GM18507 (cell line): ENCODE data around the gene DHPS.
A peak's percentile ranks its signal among the peaks of the same experiment; 100 is the strongest.
"Not testable (repeated sequence)": the region's sequence is repeated elsewhere in the genome, so short reads cannot be mapped to it uniquely, and the experiment has no call there.

Experiments used
- DNase-seq: peaks from one replicate; pipeline ENCODE4 v3.0.0; 2011; ENCODE audit warnings: low read depth; ENCODE audit not compliant: insufficient read length; ENCODE audit errors: extremely low spot score
- FAIRE-seq: peaks from 2 replicates; lab custom pipeline; 2011; peaks lifted over from hg19 to GRCh38; lab: Jason Lieb, UNC

Gene DHPS

DNA sequence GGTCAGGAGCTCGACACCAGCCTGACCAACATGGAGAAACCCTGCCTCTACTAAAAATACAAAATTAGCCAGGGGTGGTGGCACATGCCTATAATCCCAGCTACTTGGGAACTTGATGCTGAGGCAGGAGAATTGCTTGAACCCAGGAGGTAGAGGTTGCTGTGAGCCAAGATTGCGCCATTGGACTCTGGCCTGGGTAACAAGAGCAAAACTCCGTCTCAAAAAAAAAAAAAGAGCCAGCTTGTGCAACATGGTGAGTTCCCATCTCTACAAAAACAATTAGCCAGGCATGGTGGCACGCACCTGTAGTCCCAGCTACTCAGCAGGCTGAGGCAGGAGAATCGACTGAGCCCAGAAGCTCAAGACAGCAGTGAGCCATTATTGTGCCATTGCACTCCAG lies 3.6 kb downstream of the DHPS start:
- not testable (repeated sequence) for FAIRE-seq, DNase-seq

DNA sequence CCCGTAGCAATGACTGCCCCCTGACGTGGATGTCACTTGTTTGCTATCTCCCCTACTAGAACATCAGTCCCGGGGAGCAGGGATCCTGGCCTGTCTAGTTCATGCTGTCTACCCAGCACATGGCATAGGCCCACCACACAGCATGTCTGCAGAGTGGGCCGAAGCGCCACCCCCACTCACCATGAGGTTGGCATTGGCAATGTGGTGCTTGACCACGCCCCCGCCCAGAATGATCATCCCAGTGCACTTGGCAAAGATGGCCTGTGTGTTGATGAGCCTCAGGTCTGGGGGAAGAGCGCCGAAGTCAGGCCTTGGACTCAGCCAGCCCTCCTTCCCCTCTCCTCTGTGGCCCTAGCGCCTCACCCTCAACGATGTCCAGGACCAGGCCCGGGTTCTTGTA lies 4.8 kb downstream of the DHPS start:
- DNase-seq (no peak), FAIRE-seq (no peak)

DNA sequence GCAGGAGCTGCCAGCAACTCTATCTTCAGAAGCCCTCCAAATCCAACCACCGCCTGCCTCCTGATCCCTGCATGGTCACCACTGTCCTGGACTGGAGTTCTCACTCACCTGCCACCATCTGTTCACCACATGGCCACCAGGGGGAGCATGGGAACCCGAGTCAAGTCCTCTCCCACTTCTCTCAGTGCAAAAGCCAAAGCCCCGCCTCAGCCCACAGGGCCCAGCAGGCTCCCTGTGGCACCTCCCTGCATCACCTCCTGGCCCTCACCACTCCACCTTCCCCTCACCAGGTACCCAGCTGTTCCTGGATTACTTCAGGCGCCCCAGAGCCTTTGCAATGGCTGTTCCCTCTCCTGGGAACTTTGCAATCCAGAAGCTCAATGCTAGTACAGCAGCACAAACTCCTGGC lies 5.3 kb downstream of the DHPS start:
- FAIRE-seq (peak; percentile 88), DNase-seq (peak; percentile 55)

DNA sequence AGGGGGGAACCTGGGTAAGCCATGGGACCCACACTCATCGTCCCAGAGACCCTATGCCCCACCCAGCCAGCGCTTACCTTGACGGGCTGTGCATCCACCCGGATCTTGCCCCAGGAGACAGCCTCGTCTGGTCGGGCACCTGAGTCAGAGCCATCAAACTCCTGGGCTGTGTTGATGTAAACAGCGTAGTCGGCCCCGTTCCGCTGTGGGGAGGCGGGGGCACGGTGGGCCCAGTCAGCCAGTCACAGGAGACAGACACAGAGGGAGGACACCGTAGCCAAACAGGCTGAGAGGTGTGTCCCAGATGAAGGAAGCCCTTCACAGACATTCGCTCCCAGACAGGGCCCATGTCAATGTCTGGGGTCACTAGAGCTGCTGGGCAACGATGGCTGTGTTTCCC lies 5.7 kb downstream of the DHPS start:
- no peak for FAIRE-seq

DNA sequence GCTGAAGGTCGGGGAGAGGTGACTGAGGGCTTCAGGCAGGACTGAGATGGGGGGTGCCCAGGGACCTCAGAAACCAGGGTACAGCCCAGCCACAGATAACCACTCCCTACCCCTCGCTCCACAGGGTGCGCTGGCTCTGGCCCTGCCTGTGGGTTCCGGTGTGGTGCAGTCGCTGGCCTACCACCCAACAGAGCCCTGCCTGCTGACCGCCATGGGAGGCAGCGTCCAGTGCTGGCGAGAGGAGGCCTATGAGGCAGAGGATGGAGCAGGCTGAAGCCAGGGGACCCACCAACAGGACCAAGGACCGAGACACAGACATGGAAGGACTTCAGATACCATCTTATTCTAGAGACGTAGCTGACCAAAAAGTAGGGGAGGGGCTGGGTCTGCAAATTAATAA lies 6.3 kb downstream of the DHPS start:
- DNase-seq (no peak), FAIRE-seq (no peak)

More for the DNA sequence above, 5.7 kb downstream of the DHPS start:
- no peak for DNase-seq

DNA sequence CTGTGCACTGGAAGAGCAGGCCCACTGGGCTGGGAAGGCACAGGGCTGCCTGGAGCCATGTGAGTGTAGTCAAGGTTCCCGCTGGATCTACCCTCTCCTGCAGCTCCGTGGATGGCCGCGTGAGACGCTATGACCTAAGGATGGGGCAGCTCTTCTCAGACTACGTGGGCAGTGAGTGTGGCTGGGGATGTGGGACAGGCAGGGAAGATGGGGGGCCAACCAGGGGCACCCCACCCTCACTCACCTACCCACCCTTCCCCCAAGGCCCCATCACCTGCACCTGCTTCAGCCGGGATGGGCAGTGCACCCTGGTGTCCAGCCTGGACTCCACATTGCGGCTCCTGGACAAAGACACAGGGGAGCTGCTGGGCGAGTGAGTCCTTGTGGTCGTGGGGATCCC lies 8.9 kb downstream of the DHPS start:
- DNase-seq (no peak), FAIRE-seq (no peak)

DNA sequence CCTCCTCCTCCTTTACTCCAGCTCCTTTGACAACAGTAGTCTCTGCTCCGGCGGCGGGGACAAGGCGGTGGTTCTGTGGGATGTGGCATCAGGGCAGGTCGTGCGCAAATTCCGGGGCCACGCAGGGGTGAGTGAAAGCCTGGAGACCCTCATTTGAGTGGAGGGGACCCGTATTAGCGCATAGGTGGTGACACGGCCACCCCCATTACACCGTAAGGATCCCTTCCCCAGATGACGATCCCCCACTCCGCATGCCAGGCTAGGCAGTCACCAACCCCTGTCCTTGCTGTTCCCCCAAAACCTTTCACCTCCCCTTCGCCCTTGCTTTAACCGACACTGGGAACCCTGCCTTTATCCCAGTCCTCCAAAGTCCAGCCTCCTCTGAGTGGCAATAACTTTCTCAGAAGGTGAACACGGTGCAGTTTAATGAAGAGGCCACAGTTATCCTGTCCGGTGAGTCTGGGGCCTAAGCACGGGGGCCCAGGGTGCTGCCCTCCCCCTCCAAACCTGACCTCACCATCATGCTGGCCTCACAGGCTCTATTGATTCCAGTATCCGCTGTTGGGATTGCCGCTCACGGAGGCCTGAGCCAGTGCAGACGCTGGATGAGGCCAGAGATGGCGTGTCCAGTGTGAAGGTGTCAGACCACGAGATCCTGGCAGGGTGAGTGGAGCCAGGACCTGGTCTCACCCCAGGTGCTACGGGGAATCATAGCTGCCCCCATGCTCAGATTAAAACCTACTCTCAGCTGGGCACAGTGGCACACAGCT lies 11.3 kb downstream of the DHPS start:
- DNase-seq = no peak
- no peak for FAIRE-seq

DNA sequence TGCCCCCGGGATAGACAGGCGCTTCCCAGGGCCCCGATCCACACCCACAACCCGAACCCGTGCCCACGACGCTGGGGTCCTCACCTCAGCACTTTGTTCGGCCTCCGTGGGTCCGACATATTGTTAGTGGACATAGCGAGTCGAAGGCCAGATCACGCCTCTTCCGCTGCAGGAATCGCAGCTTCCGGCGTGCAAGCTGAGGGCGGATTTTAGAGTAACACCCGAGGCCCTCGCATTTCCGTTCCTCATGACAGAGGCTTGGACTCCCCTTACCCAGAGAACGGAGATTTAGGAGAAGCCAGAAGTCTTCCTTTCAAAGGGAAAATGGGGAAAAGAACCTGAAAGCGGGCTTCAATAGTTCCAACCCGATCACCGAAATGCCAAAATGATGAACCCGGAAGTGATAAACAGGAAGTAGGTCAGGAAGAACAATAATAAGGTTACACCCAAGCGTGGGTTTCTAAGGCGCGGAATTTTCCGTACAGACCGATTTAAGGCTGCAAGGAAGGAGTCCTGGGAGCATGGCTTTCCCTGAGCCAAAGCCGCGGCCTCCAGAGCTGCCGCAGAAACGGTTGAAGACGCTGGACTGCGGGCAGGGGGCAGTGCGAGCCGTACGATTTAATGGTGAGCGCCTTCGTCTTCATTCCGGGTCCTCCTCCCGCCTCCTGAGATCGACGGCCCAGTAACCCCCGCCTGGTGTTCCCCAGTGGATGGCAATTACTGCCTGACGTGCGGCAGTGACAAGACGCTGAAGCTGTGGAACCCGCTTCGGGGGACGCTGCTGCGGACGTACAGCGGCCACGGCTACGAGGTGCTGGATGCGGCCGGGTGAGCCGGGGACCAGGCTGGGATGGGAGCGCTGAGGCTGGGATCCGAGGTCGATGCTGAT lies 12.2 kb downstream of the DHPS start:
- peak; percentile 55 for DNase-seq
- peak; percentile 93 for FAIRE-seq

DNA sequence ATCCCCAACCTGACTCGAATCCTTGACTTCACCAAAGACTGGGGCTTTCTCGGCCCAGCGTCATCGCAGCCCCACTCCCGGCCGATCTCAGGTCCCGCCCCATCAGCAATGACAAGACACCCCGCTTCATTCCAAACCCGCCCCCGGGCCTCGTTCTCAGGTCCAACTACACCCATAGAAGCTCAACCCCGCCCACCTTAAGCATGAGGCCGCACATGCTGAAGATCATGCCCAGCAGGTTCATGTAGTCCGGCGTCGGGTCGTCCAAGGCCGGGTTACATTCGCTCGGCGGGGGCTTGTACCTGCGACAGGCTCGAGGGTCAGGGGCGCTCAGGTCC lies 12.8 kb downstream of the DHPS start:
- no peak for FAIRE-seq

DNA sequence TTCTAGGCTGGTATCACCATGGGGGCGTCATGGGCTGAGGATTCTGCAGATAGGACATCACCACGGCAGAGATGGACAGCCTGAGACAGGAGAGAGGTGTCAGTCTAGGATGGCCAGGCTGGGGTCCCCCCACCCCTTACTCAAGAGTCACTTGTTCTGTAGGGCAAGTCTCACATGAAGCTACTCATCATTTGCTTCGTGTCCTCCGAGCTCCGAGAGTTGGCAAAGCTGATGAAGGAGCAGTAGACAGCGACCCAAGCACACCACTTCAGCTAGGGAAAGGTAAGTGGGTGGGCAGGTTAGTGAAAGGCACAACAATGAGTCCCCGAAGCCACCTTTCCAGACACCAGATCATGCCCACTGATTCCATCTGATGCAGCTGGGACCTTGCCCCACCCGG lies 13.3 kb downstream of the DHPS start:
- FAIRE-seq = no peak

More for the DNA sequence above, 12.8 kb downstream of the DHPS start:
- DNase-seq = no peak

DNA sequence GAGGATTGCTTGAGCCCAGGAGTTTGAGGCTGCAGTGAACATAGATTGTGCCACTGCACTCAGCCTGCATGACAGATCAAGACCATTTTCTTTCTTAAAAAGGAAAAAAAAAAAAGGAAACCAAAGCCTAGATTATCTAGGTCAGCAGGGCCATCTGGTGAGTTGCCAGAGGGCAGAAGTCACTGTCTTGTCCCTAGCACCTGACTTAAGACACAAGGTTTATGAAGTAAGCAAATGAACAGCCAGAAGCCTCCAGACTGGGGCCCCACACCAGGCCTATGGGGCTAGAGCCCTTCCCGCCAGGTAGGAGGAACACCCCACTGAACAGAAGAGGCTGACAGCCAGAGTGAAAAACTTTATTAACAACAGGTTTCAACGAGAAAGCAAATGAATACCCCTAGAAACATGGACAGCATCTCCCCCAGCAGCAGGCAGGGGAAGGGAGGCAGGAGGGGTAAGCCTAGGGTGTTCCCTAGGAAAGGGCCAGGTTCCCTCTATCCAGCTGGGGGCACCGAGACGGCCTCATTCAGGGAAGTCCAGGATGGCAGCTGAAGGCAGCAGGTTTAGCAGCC lies 13.9 kb downstream of the DHPS start:
- FAIRE-seq = no peak
- no peak for DNase-seq

More for the DNA sequence above, 13.3 kb downstream of the DHPS start:
- no peak for DNase-seq

DNA sequence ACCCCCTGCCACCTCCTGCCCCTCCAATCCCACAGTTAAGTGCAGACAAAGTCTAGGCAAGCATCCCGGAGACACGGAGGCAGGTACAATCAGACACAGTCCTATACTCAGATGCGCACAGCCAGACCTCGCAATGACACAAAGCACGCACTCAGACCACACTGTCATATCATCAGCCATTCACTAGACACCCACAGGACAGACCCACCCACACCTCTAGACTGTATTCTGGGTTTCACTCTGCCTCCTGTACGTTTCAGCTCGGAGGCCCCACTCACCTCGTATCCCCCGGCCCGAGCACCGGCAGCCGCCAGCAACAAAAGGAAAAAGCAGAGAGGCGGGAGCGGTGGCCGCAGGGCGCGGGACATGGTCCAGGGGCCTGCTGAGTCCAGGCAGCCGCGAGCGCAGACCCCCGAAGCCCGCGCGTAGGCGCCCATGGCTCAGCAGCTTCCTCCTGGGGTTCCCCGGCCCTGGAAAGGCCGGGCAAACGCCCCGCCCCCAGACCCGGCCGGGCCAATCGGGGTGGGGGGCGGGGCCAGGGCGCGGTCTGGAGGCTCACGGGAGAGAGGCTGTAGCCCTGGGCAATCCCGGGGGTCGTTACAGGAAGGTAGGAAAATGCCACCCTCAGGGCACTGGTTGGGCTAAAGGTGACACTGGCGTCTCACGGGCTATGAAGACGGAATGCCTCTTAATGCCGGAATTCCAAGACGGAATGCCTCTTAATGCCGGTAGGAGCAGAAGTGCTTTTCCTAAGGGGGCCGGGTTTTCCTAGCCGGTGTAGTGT lies 15.2 kb downstream of the DHPS start, which contains the start of the genes MAN2B1 and WDR83:
MAN2B1 (minus strand) TSS at position 478 of the 784 bp plus-strand sequence; CDS start at position 437, 41 bp downstream.
WDR83 (plus strand) TSS at position 543 of the 784 bp plus-strand sequence. CDS start 2,984 bp downstream, outside the sequence.
- DNase-seq (peak; percentile 83), FAIRE-seq (peak; percentile 70)

DNA sequence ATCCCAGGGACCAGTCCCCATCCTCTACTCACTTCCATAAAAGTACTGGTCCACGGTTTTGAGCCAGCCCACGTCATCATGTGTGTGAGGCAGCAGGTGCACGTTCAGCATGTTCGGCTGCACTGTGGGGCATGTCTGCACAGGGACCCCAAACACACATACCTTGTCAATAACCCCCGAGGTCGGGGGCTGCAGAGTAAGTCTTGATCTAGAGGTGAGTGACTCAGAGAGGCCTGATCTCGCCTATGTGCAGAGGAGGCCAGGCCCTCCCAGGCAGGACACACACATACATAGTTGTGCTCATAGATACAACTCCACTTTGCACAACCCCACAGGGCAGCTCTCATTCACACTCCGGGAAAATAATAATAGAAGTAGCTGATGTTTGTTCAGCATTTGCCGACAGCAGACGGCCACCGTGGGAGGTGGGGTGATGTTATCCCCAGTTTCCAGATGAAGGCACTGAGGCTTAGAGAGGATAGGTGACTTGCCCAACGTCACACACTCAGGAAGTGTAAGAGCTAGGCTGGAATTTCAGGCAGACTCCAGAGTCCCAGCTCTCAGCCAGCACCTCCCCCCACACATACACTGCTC lies 15.9 kb downstream of the DHPS start:
- DNase-seq = no peak
- peak; percentile 51 for FAIRE-seq

DNA sequence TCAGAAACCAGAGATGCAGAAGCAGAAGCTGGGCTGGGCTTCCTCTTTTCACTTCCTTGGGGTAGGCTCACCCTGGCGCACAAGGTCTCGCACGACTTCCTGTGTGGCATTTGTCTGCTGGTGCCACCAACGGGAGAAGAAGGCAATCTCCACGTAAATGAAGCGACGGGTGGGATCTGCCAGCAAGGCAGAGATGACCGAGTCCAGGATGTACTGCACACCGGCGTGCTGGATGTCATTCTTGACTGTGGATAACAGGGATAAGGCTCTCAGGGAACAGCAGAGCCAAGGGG lies 16.5 kb downstream of the DHPS start:
- FAIRE-seq (peak; percentile 93), DNase-seq (peak; percentile 54)

DNA sequence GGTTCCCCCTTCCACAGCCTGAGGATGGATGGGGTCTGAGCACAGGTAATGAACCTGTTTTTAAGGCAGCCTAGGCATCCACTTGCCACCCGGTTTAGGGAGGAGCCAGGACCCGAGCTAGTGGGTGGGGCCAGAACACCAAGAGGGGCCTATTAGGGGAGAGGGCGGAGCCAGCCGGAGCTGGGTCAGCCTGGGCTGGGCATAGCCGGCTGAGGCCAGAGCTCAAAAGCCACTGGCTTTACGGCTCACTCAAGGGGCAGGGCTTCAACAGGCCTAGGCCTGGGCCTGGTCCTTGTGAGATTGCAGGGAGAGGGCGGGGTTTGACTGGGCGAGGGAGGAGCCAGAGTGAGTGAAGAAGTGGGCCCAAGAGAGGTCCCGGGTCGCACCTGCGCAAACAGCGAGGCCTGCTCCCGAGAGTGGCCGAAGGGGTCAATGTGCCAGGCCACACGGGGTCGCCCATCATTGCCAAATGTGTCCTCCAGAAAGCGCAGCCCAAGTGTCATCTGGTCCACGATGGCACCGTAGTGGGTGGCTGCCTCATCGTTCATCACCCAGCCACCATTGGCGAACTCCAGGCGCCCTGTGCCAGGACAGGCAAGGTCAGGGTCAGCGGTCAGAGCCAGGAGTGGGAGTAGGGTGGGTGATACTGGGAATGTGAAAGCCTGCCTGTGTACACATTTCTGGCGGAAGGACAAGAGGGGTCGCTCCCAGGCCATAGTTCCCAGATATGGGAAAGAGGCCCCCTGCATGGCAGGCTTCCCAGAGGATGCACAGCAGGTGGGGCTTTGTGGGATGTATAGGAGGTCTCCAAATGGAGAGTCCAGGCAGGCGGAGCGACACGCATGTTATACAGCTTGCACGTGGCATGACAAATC lies 17.0 kb downstream of the DHPS start:
- DNase-seq = no peak
- no peak for FAIRE-seq

DNA sequence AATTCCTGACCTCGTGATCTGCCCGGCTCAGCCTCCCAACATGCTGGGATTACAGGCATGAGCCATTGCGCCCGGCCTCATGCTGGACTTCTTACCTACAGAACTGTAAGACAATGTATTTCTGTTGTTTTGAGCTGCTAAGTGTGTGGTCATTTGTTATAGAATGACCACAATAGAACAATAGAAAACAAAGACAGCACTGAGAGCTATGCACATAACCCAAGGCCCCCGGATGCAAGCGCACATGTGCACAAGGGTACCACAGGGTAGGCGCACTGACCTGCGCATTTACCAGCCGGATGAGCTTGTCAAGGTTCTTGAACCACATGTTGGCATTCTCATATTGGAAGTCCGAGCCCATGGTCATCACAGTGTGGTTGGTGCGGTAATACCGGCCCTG lies 20.7 kb downstream of the DHPS start:
- DNase-seq (no peak), FAIRE-seq (no peak)

DNA sequence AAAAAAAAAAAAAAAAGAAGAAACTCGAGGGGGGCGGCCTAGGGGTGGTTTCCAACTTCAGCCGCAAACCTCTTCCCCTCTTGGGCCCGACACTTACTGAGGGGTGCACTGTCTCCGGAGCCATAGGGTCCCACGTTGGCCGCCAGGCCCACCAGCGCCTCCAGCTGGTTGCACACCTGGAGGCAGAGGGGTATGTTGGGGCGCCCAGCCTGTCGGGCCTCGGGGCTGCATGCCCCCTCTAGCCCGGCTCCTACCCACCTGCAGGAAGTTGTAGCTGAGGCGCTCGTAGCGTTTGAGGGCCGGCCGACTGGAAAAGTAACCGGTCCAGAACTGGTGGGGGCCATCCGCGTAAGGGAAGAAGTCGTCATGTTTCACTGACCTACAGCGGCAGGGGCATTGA lies 23.7 kb downstream of the DHPS start:
- DNase-seq (no peak), FAIRE-seq (no peak)

DNA sequence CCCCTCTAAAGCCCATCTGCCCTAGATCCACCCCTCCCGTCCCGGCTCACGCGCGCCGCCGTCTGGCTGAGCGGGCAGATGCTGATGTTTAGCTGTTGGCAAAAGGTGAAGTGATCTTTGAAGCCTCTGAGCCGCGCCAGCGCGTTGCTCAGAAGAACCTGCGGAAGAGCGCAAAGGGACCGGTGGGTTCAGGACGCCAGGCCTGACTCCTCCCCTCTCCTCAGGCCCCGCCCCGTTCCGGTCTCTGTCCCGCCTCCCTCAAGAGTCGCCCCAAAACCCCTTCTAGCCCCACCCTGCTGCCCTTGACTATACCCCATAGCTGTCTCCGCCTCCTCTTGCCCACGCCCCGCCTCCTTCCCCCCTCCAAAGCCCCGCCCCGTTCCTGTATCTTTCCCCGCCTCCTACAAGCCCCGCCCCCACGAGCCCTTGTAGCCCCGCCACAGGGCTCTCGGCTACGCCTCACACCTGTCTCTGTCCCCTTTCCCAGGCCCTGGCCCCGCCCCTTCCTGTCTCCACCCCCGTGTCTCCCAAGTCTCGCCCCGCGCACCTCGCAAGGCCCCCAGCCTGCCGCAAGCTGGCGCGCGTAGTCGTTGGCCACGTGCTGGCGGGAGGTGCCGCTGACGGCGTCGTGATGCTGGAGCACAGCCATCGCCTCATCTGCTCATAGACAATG lies 24.6 kb downstream of the DHPS start:
- DNase-seq = no peak
- FAIRE-seq = no peak
